ENCODE measurements around the gene CCNB2.
"Not testable (repeated sequence)": the region's sequence is repeated elsewhere in the genome, so short reads cannot be mapped to it uniquely, and the experiment has no call there.

CCNB2 gene

GRCh38 chr15:59104912-59105732 is at the start of gene CCNB2:
CCNB2 (plus strand) TSS chr15:59105146; CDS start chr15:59105269, 123 bp downstream.
- peak in 57 of 58 donors; percentile 33 to 91 (median 74) for DNase-seq

- DNase-seq, result no peak
Measured at GRCh38 chr15:59059076-59059597, 45.8 kb upstream of the CCNB2 start.

- DNase-seq, result no peak
Measured at GRCh38 chr15:59060348-59060747, 44.6 kb upstream of the CCNB2 start.

GRCh38 chr15:59063042-59063441 is 41.9 kb upstream of the CCNB2 start:
- no peak for DNase-seq

GRCh38 chr15:59069430-59069829 is 35.5 kb upstream of the CCNB2 start:
- no peak for DNase-seq

- no peak for DNase-seq
Measured at GRCh38 chr15:59074607-59075006, 30.3 kb upstream of the CCNB2 start.

- DNase-seq, result no peak
Measured at GRCh38 chr15:59087731-59088130, 17.2 kb upstream of the CCNB2 start.

GRCh38 chr15:59094077-59094476 is 10.9 kb upstream of the CCNB2 start:
- no peak for DNase-seq

- DNase-seq, result no peak
Measured at GRCh38 chr15:59096429-59096828, 8.5 kb upstream of the CCNB2 start.

GRCh38 chr15:59099162-59099685 is 5.7 kb upstream of the CCNB2 start:
- no peak for DNase-seq

- DNase-seq, result peak in 4 of 58 donors; percentile 14 to 41 (median 34)
Measured at GRCh38 chr15:59104602-59104911, 389 bp upstream of the CCNB2 start.

- DNase-seq, result no peak
Measured at GRCh38 chr15:59105854-59106253, 908 bp downstream of the CCNB2 start.

GRCh38 chr15:59111251-59111650 is 6.3 kb downstream of the CCNB2 start:
- DNase-seq, result no peak

- DNase-seq, result no peak
Measured at GRCh38 chr15:59115047-59115446, 10.1 kb downstream of the CCNB2 start.

- DNase-seq, result no peak
Measured at GRCh38 chr15:59116141-59116540, 11.2 kb downstream of the CCNB2 start.

- no peak for DNase-seq
Measured at GRCh38 chr15:59116771-59117170, 11.8 kb downstream of the CCNB2 start.

GRCh38 chr15:59119625-59120024 is 14.7 kb downstream of the CCNB2 start:
- DNase-seq, result no peak

- DNase-seq, result no peak
Measured at GRCh38 chr15:59120937-59121336, 16.0 kb downstream of the CCNB2 start.

- no peak for DNase-seq
Measured at GRCh38 chr15:59124261-59124660, 19.3 kb downstream of the CCNB2 start.

- DNase-seq, result not testable (repeated sequence)
Measured at GRCh38 chr15:59125683-59126082, 20.7 kb downstream of the CCNB2 start.

- not testable (repeated sequence) for DNase-seq
Measured at GRCh38 chr15:59127255-59127654, 22.3 kb downstream of the CCNB2 start.

- no peak for DNase-seq
Measured at GRCh38 chr15:59131456-59131855, 26.5 kb downstream of the CCNB2 start.

GRCh38 chr15:59131969-59132562 is 27.1 kb downstream of the CCNB2 start:
- peak in 3 of 58 donors; percentile 1 to 46 (median 12) for DNase-seq
